ENCODE data around the gene TRHDE. TPM values are rescaled to one million over a fixed set of nuclear protein-coding genes. Genes with fewer than 3 reads are reported as not detected.
A peak's percentile ranks its signal among the peaks of the same experiment; 100 is the strongest.

TRHDE gene
- total and polyA plus RNA-seq, 12 donors: 0.10 to 0.97 (median 0.46) TPM

DNA sequence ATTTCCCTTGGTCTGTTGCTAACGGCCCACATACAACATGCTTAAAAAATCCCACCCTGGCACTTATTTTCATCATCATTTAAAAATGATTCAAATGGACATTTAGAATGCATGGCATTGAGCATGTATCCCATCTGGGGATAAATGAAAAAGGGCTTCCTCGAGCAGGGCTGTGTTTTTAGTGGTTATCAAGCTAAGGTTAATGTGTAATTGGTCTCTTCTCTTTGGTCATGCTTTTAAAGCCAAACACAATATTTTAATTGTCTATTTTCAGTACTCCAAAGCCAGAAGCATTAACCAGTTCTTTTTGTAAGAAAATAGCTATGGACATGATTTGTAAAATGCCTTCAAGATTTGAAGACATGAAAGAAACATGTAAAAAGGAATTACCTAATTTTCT lies 1.9 kb upstream of the TRHDE start:
- no peak for DNase-seq
- no peak for ATAC-seq
- intact Hi-C loops (cut with DNase I): no loop called here
- WGBS, 2 donors: 61 to 74% methylated on average over 2 of the region's 2 CpGs
- H3K9me3 ChIP-seq: no peaks in the 10 kb centered on the region
- H3K27ac ChIP-seq: no peak overlapping the region
- TF ChIP-seq, protein P1, sequence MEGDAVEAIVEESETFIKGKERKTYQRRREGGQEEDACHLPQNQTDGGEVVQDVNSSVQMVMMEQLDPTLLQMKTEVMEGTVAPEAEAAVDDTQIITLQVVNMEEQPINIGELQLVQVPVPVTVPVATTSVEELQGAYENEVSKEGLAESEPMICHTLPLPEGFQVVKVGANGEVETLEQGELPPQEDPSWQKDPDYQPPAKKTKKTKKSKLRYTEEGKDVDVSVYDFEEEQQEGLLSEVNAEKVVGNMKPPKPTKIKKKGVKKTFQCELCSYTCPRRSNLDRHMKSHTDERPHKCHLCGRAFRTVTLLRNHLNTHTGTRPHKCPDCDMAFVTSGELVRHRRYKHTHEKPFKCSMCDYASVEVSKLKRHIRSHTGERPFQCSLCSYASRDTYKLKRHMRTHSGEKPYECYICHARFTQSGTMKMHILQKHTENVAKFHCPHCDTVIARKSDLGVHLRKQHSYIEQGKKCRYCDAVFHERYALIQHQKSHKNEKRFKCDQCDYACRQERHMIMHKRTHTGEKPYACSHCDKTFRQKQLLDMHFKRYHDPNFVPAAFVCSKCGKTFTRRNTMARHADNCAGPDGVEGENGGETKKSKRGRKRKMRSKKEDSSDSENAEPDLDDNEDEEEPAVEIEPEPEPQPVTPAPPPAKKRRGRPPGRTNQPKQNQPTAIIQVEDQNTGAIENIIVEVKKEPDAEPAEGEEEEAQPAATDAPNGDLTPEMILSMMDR (IDR thresholded peaks at IDR 0.05): no peak
- H3K36me3 ChIP-seq: no peaks in the 10 kb centered on the region
- H3K4me1 ChIP-seq: peaks cover 0 to 25% (median 13%) of the 10 kb centered on the region in 9 donors
- peaks cover 14 to 78% (median 61%) of the 10 kb centered on the region in 7 donors for H3K27me3 ChIP-seq
- no peak overlapping the region for H3K4me3 ChIP-seq

DNA sequence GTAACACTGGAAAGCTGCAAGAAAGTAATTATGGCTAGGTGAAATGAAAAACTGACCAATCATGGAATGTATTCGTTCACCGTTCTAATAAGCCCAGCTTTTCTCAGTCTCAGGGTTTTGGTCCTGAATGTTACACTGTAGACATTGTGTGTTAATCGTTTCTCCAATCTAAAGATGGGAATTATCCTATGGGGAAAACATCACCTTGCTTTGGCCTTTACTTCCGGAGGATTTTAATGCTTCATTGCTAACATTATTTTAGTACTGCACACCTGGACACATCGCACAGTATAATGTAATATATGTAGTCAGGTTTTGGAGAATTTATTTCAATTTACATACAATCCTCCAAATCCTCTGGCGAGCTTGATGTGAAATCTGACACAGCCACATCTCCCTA lies 1.2 kb upstream of the TRHDE start:
- peaks cover 14 to 85% (median 65%) of the 10 kb centered on the region in 7 donors for H3K27me3 ChIP-seq
- H3K9me3 ChIP-seq: no peaks in the 10 kb centered on the region
- DNase-seq (no peak), ATAC-seq (no peak)
- H3K4me3 ChIP-seq: peak overlapping the region in 7 of 10 donors; percentile 33 to 60 (median 54)
- H3K36me3 ChIP-seq: no peaks in the 10 kb centered on the region
- WGBS, 2 donors: 51 to 59% methylated on average over 6 of the region's 6 CpGs
- no peak overlapping the region for H3K27ac ChIP-seq
- TF ChIP-seq, protein P1 (IDR thresholded peaks at IDR 0.05): no peak
- intact Hi-C loops (cut with DNase I): no loop called here
- peaks cover 0 to 25% (median 13%) of the 10 kb centered on the region in 9 donors for H3K4me1 ChIP-seq

DNA sequence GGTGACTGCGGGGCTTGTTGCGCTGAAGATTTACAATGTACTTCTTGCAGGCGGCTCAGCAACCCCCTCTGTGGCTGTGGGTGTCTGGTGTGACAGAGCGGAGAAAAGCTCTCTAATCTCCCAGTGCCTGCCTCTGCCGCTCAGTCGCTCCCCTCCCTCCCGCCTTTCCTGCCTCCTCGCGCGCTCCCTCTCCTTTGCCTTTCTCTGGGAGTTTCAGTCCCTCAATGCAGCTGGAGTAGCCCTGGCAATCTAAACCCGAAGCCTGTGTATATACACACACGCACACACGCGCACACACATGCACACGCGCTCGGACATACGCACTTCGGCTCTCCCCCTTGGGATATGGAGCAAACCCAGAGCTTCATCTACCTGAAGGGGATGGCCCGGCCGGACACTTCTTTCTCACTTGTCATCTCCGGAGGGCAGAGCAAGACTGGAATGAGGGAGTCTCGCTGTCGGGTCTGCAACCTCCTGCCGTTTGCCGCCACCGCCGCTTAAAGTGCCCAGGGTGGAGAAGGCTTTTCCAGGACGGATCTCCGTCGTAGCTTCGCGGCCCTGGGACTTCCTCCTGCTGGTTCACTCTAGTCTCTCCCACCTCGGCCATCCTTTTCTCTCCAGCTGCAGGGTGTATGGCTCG lies 599 bp upstream of the TRHDE start:
- H3K27me3 ChIP-seq: peaks cover 14 to 89% (median 71%) of the 10 kb centered on the region in 7 donors
- peak overlapping the region; percentile 25 to 60 (median 50) for H3K4me3 ChIP-seq
- 1 to 2% methylated on average over 35 of the region's 35 CpGs for WGBS, 2 donors
- intact Hi-C loops (cut with DNase I): no loop called here
- no peaks in the 10 kb centered on the region for H3K36me3 ChIP-seq
- TF ChIP-seq, protein P1 (IDR thresholded peaks at IDR 0.05): no peak
- no peaks in the 10 kb centered on the region for H3K9me3 ChIP-seq
- peaks cover 0 to 25% (median 13%) of the 10 kb centered on the region in 9 donors for H3K4me1 ChIP-seq
- peak overlapping the region in 1 of 10 donors; percentile 18 for H3K27ac ChIP-seq
- ATAC-seq (peak in 6 of 8 donors; percentile 24 to 63 (median 42)), DNase-seq (peak in 1 of 2 donors; percentile 5)

DNA sequence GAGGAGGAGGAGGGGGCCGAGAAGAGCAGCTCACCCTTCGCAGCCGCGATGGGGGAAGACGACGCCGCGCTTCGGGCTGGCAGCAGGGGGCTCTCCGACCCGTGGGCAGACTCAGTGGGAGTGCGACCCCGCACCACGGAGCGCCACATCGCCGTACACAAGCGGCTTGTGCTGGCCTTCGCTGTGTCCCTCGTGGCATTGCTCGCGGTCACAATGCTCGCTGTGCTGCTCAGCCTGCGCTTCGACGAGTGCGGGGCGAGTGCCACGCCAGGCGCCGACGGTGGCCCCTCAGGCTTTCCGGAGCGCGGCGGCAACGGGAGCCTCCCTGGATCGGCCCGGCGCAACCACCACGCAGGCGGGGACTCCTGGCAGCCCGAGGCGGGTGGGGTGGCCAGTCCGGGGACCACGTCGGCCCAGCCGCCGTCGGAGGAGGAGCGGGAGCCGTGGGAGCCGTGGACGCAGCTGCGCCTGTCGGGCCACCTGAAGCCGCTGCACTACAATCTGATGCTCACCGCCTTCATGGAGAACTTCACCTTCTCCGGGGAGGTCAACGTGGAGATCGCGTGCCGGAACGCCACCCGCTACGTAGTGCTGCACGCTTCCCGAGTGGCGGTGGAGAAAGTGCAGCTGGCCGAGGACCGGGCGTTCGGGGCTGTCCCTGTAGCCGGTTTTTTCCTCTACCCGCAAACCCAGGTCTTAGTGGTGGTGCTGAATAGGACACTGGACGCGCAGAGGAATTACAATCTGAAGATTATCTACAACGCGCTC lies 745 bp downstream of the TRHDE start:
- H3K4me3 ChIP-seq: peak overlapping the region; percentile 14 to 60 (median 50)
- ATAC-seq: peak in 3 of 8 donors; percentile 22 to 55 (median 23)
- TF ChIP-seq, protein P1 (IDR thresholded peaks at IDR 0.05): no peak
- peaks cover 0 to 25% (median 13%) of the 10 kb centered on the region in 9 donors for H3K4me1 ChIP-seq
- H3K27me3 ChIP-seq: peaks cover 14 to 99% (median 79%) of the 10 kb centered on the region in 7 donors
- intact Hi-C loops (cut with DNase I): no loop called here
- WGBS, 2 donors: 1 to 2% methylated on average over 76 to 79 of the region's 79 CpGs
- peak overlapping the region in 1 of 10 donors; percentile 49 for H3K27ac ChIP-seq
- DNase-seq: peak in 1 of 2 donors; percentile 18
- no peaks in the 10 kb centered on the region for H3K36me3 ChIP-seq
- H3K9me3 ChIP-seq: no peaks in the 10 kb centered on the region

Data from heart right ventricle (tissue), 16 donors.